Measurements from ENCODE around the gene TNFRSF8. TPM values are rescaled to one million over a fixed set of nuclear protein-coding genes. Genes with fewer than 3 reads are reported as not detected.

The TNFRSF8 gene
- total RNA-seq, 6 experiments from 2014 or later: 0.07 TPM; not detected in 5

GRCh38 chr1:12019858-12020509, 43.1 kb upstream of the TNFRSF8 start:
- Mint-ChIP-seq H3K27ac (peak overlapping the region; percentile 51), H3K9me3 (no peaks in the 10 kb centered on the region), H3K36me3 (ENCODE audit: low read depth) (peaks cover 10% of the 10 kb centered on the region; the same call in 1 of the 2 replicates), H3K4me3 (peak overlapping the region; percentile 90), H3K27me3 (ENCODE audit: insufficient read depth) (no peaks in the 10 kb centered on the region), H3K4me1 (ENCODE audit: low read depth) (peaks cover 12% of the 10 kb centered on the region)
- DNase-seq: no peak
- no peak for TF ChIP-seq CTCF (IDR thresholded peaks at IDR 0.05)

- no peak for TF ChIP-seq CTCF (IDR thresholded peaks at IDR 0.05)
- Mint-ChIP-seq H3K4me3 (no peak overlapping the region), H3K4me1 (ENCODE audit: low read depth) (0 out of 2 replicates have a peak, but pooled peaks cover 6% of the 10 kb centered on the region), H3K9me3 (no peaks in the 10 kb centered on the region), H3K27me3 (ENCODE audit: insufficient read depth) (no peaks in the 10 kb centered on the region), H3K27ac (no peak overlapping the region), H3K36me3 (ENCODE audit: low read depth) (peaks cover 17% of the 10 kb centered on the region; the same call in 1 of the 2 replicates)
- DNase-seq: no peak
These were observed 41.5 kb upstream of the TNFRSF8 start for GRCh38 chr1:12021616-12022015.

GRCh38 chr1:12022036-12022435, 41.1 kb upstream of the TNFRSF8 start:
- Mint-ChIP-seq H3K36me3 (ENCODE audit: low read depth) (peaks cover 19% of the 10 kb centered on the region; the same call in 1 of the 2 replicates), H3K4me1 (ENCODE audit: low read depth) (0 out of 2 replicates have a peak, but pooled peaks cover 6% of the 10 kb centered on the region), H3K27me3 (ENCODE audit: insufficient read depth) (no peaks in the 10 kb centered on the region), H3K27ac (no peak overlapping the region), H3K9me3 (no peaks in the 10 kb centered on the region), H3K4me3 (no peak overlapping the region)
- DNase-seq: no peak
- TF ChIP-seq CTCF (IDR thresholded peaks at IDR 0.05): no peak

GRCh38 chr1:12026586-12026985, 36.5 kb upstream of the TNFRSF8 start:
- no peak for DNase-seq
- no peak overlapping the region for H3K4me3 Mint-ChIP-seq
- no peaks in the 10 kb centered on the region for H3K4me1 Mint-ChIP-seq (ENCODE audit: low read depth)
- no peaks in the 10 kb centered on the region for H3K9me3 Mint-ChIP-seq
- H3K36me3 Mint-ChIP-seq (ENCODE audit: low read depth): peaks cover 24% of the 10 kb centered on the region; the same call in 1 of the 2 replicates
- no peak overlapping the region for H3K27ac Mint-ChIP-seq
- TF ChIP-seq CTCF (IDR thresholded peaks at IDR 0.05): no peak
- H3K27me3 Mint-ChIP-seq (ENCODE audit: insufficient read depth): no peaks in the 10 kb centered on the region

- TF ChIP-seq CTCF (IDR thresholded peaks at IDR 0.05): no peak
- H3K36me3 Mint-ChIP-seq (ENCODE audit: low read depth): peaks cover 24% of the 10 kb centered on the region; the same call in 1 of the 2 replicates
- H3K27ac Mint-ChIP-seq: no peak overlapping the region
- H3K9me3 Mint-ChIP-seq: no peaks in the 10 kb centered on the region
- H3K27me3 Mint-ChIP-seq (ENCODE audit: insufficient read depth): no peaks in the 10 kb centered on the region
- DNase-seq: no peak
- no peak overlapping the region for H3K4me3 Mint-ChIP-seq
- H3K4me1 Mint-ChIP-seq (ENCODE audit: low read depth): no peaks in the 10 kb centered on the region
These were observed 34.9 kb upstream of the TNFRSF8 start for GRCh38 chr1:12028248-12028647.

Measured in HFFc6 (cell line).